Keratinocyte (primary cell): ENCODE data around the gene OBSCN. TPM values are rescaled to one million over a fixed set of nuclear protein-coding genes. Genes with fewer than 3 reads are reported as not detected.

ENCODE experiments used
- DNase-seq: peaks from one replicate; pipeline ENCODE4 v3.0.0-alpha.2; 2011; ENCODE audit warnings: low read depth, missing footprints, low spot score
- FAIRE-seq: peaks from 2 replicates; lab custom pipeline; 2011; peaks lifted over from hg19 to GRCh38; lab: Jason Lieb, UNC
- H2AFZ ChIP-seq: 2 replicates; pipeline ENCODE4 v1.6.0; 2012; ENCODE audit warnings: low read length, control low read depth, inconsistent platforms; ENCODE audit not compliant: control insufficient read depth
- H3K27ac ChIP-seq: 2 replicates; pipeline ENCODE4 v1.5.1; 2011; ENCODE audit warnings: low read length; ENCODE audit not compliant: control insufficient read depth, insufficient read depth
- H3K27me3 ChIP-seq: 3 replicates; pipeline ENCODE4 v1.6.0; 2011; ENCODE audit warnings: low read length; ENCODE audit not compliant: control insufficient read depth, insufficient read depth; ENCODE audit errors: extremely low read depth
- H3K36me3 ChIP-seq, 2 experiments: 2 replicates in 1 of 2; 3 replicates in 1 of 2; pipeline ENCODE4 v1.5.1; 2011; ENCODE audit warnings: low read length in 2 of 2, mild to moderate bottlenecking in 1 of 2; ENCODE audit not compliant: control insufficient read depth in 2 of 2, insufficient read depth in 2 of 2; ENCODE audit errors: extremely low read depth in 1 of 2
- H3K4me1 ChIP-seq: 3 replicates; pipeline ENCODE4 v1.5.1; 2011; ENCODE audit warnings: low read length; ENCODE audit not compliant: control insufficient read depth, insufficient read depth; ENCODE audit errors: extremely low read depth
- H3K4me2 ChIP-seq: 3 replicates; pipeline ENCODE4 v1.6.0; 2011; ENCODE audit warnings: low read depth, low read length; ENCODE audit not compliant: control insufficient read depth, insufficient read depth; ENCODE audit errors: extremely low read depth
- H3K4me3 ChIP-seq, 3 experiments: fragments of 200-600 bp in 1 of 3; sonication (generic) in 1 of 3; 2 replicates in 2 of 3; 3 replicates in 1 of 3; pipeline ENCODE4 v1.5.1; 2011 to 2016; ENCODE audit warnings: low read length in 3 of 3, mild to moderate bottlenecking in 3 of 3, control low read depth in 2 of 3, inconsistent platforms in 1 of 3, low read depth in 1 of 3, mixed read lengths in 1 of 3, mixed run types in 1 of 3, moderate library complexity in 1 of 3; ENCODE audit not compliant: control insufficient read depth in 2 of 3, insufficient read depth in 2 of 3; ENCODE audit errors: extremely low read depth in 1 of 3
- H3K79me2 ChIP-seq: 2 replicates; pipeline ENCODE4 v1.6.0; 2012; ENCODE audit warnings: low read length; ENCODE audit not compliant: control insufficient read depth, insufficient read depth
- H3K9ac ChIP-seq: 3 replicates; pipeline ENCODE4 v1.6.0; 2011; ENCODE audit warnings: low read length; ENCODE audit not compliant: control insufficient read depth, insufficient read depth; ENCODE audit errors: extremely low read depth
- H3K9me1 ChIP-seq: 3 replicates; pipeline ENCODE4 v1.6.0; 2011; ENCODE audit warnings: low read length; ENCODE audit not compliant: control insufficient read depth, insufficient read depth; ENCODE audit errors: extremely low read depth
- H3K9me3 ChIP-seq: 2 replicates; pipeline ENCODE4 v1.5.1; 2012; ENCODE audit warnings: low read depth, low read length; ENCODE audit not compliant: control insufficient read depth
- H4K20me1 ChIP-seq: 3 replicates; pipeline ENCODE4 v1.6.0; 2011; ENCODE audit warnings: low read length; ENCODE audit not compliant: control insufficient read depth, insufficient read depth; ENCODE audit errors: extremely low read depth
- CTCF ChIP-seq, 3 experiments: IDR thresholded peaks in 1 of 3; conservative IDR thresholded peaks in 1 of 3; optimal IDR thresholded peaks in 1 of 3; 2 replicates in 2 of 3; 3 replicates in 1 of 3; pipeline versions ENCODE3 to v1.5.1; 2011; ENCODE audit warnings: low read length in 3 of 3, mild to moderate bottlenecking in 3 of 3, moderate library complexity in 2 of 3, control low read depth in 1 of 3, inconsistent platforms in 1 of 3; ENCODE audit not compliant: insufficient read depth in 2 of 3; ENCODE audit errors: extremely low read depth in 1 of 3
- EZH2 ChIP-seq: IDR thresholded peaks from one replicate; pipeline ENCODE4 v1.6.1; 2012; ENCODE audit warnings: inconsistent platforms, mild to moderate bottlenecking, low read length, moderate library complexity
- dilution Hi-C: fragments of 300-500 bp; cut with MboI; formaldehyde crosslinking; loops from one replicate; pipeline ENCODE4 v1.7.0; 2020; ENCODE audit warnings: low sequenced_read_pairs; ENCODE audit not compliant: extremely low pct_ligation_motif_present
- polyA plus RNA-seq, 5 experiments: library from polyadenylated mRNA; depleted of rRNA in 3 of 5; stranded (reverse) in 3 of 5; stranded (forward) in 1 of 5; unstranded in 1 of 5; fragments of >200 nt; gene quantifications; 1 replicate in 1 of 5; 2 replicates in 3 of 5; 3 replicates in 1 of 5; pipeline versions ENCODE4 v1.2.1 to v1.2.3, GENCODE V29; 2011 to 2012; ENCODE audit warnings: missing spikeins in 2 of 5, low read depth in 1 of 5, low replicate concordance in 1 of 5

The OBSCN gene
- polyA plus RNA-seq, 1 donor (not counting 4 experiments of a cell fraction or from before 2014, with no cell fraction given) = 1.8 TPM

- Histone ChIP-seq H3K9me1 (no peaks in the 10 kb centered on the region), H3K27ac (no peak overlapping the region), H4K20me1 (peaks cover 3% of the 10 kb centered on the region), H3K36me3 (peaks cover 0 to 3% of the 10 kb centered on the region in 2 experiments), H3K9me3 (no peaks in the 10 kb centered on the region), H3K27me3 (no peaks in the 10 kb centered on the region), H3K4me2 (no peak overlapping the region), H3K79me2 (peaks cover 8% of the 10 kb centered on the region), H3K4me3 (no peak overlapping the region), H2AFZ (no peak overlapping the region), H3K4me1 (peaks cover 5% of the 10 kb centered on the region), H3K9ac (no peak overlapping the region)
- no peak for FAIRE-seq
- DNase-seq = no peak
- TF ChIP-seq EZH2 (no peak), CTCF (optimal IDR thresholded peaks at IDR 0.05 in 1 of 3, IDR thresholded peaks at IDR 0.05 in 1 of 3, conservative IDR thresholded peaks at IDR 0.05 in 1 of 3; ENCODE audit: extremely low read depth in 1 of 3, insufficient read depth in 2 of 3, low read length in 3 of 3) (no peak)
- dilution Hi-C loops = no loop called here
Observed at GRCh38 chr1:228177183-228177475, 30.7 kb upstream of the OBSCN start.

GRCh38 chr1:228177721-228178710 lies 29.8 kb upstream of the OBSCN start:
- Histone ChIP-seq H3K4me2 (no peak overlapping the region), H3K79me2 (peaks cover 4% of the 10 kb centered on the region), H3K4me3 (no peak overlapping the region), H3K27ac (no peak overlapping the region), H3K9me3 (no peaks in the 10 kb centered on the region), H2AFZ (no peak overlapping the region), H3K36me3 (peaks cover 0 to 3% of the 10 kb centered on the region in 2 experiments), H4K20me1 (peaks cover 3% of the 10 kb centered on the region), H3K9ac (no peak overlapping the region), H3K4me1 (peaks cover 5% of the 10 kb centered on the region), H3K27me3 (no peaks in the 10 kb centered on the region), H3K9me1 (no peaks in the 10 kb centered on the region)
- dilution Hi-C loops = no loop called here
- TF ChIP-seq CTCF (optimal IDR thresholded peaks at IDR 0.05 in 1 of 3, IDR thresholded peaks at IDR 0.05 in 1 of 3, conservative IDR thresholded peaks at IDR 0.05 in 1 of 3; ENCODE audit: extremely low read depth in 1 of 3, insufficient read depth in 2 of 3, low read length in 3 of 3) = no peak
- TF ChIP-seq EZH2 = no peak
- DNase-seq (no peak), FAIRE-seq (no peak)
